Epidermal melanocyte (primary cell): ENCODE measurements around the gene EYA2.
"Not testable (repeated sequence)": the region's sequence is repeated elsewhere in the genome, so short reads cannot be mapped to it uniquely, and the experiment has no call there.

ENCODE experiments used
- DNase-seq: peaks from one replicate; pipeline ENCODE4 v3.0.0; 2011; ENCODE audit warnings: low spot score; ENCODE audit not compliant: insufficient read length

EYA2 gene

DNA sequence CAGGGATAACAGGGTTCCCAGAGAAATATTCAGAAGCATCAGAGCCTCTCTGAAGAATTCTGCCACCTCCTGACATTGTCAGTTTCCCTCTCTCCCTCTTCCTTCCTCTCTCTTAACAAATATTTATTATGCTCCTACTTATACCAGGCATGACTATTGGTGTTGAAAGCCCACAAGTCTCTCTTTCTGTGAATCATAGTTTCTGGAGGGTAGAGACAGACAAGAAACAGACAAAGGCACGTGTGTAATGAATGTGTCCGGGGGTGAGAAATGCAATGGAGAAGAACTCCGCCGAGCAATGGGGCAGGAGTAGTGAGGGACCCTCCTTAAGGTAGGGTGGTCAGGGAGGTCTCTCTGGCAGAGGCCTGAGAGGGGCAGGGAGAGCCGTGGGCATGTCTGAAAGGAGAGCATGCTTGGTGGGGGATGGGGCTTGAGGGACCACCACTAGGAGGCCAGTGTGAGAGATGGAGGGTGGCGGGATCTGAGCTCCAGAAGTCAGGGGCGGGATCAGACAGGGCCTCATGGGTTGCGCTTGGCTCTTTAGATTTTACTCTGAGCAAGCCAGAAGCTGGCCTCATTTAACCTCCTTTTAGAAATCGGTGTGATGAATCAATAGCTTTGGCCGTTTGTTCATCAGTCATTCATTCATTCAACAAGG is 57.3 kb downstream of the EYA2 start:
- no peak for DNase-seq

DNA sequence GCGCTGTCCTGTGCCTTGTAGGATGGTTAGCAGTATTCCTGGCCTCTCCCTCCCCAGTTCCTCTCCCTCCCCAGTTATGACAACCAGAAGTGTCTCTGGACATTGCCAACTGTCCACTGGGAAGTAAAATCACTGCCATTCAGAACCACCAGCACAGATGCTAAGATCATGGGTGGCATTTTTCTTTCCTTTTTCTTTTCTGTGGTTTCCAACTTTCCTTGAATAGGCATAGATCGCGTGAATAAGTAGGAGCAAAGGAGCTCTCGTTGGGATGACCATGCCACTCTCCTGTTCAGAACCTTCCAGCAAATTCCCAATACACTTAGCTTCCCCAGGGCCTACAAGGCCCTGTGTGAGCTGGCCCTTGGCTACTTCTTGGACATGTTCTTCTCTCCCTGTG is 59.0 kb downstream of the EYA2 start:
- DNase-seq, result no peak

DNA sequence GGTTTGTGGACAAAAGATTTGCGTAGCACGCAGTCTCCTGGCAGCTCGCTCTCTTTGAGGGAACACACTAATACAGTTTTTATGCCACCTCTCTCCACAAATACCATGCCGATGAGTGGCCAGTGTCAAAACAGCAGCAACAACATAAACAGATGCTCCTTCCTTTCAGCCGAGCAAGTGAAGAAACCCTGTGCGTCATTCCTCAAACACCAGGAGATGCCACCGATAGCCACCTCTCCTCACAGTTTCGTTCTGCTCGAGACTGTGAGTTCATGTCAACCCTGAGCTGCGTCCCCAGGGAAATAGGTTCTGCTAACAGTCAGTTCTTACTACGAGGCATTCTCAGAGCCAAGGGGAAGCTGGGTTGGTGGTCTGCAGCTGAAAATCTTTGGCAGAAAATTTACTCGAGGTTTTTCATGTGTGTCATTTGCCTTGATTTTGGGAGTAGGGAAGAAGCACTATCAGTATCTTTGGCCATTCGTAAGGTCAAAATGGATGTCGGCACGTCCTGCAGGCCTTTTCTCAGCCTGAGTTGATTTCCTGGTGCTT is 59.9 kb downstream of the EYA2 start:
- no peak for DNase-seq

DNA sequence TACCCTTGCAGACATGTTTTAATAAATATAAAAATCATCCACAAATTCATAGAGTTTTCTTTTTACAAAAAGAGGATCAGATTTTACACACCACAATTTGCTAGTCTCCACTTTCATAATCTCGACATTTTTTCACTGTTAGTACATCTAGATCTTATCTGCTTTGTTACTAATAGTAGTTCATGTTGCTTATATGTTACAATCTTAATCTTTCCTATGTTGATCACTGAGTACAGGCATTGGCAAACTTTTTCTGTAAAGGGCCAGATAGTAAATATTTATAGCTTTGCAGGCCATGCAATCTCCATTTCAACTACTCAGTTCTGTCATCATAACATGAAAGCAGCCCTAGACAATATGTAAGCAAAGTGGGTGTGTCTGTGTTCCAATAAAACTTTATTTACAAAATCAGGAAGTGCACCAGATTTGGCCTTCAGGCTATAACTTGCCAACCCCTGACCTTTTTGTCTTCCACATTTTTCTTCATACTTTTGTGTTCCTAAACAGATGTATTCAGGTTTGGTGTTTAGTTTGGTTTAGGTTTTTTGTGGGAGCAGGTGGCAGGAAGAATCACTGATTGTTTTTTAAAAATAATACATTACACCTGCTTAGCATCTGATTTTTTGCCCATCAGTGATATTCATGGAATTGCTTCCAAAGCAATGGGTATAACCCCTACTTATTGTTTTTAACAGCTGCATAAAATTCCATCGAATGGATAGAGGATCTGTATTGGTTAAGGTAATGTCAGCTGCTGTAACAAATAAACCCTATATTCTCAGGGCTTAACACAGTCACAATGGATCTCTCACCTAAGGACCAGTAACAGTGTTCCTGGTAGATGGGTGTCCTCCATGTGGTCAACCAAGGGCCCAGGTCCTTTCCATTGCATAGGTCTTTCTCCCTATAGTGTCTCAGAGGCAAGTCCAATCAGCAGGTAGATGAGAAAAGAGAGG is 61.2 kb downstream of the EYA2 start:
- DNase-seq, result no peak

DNA sequence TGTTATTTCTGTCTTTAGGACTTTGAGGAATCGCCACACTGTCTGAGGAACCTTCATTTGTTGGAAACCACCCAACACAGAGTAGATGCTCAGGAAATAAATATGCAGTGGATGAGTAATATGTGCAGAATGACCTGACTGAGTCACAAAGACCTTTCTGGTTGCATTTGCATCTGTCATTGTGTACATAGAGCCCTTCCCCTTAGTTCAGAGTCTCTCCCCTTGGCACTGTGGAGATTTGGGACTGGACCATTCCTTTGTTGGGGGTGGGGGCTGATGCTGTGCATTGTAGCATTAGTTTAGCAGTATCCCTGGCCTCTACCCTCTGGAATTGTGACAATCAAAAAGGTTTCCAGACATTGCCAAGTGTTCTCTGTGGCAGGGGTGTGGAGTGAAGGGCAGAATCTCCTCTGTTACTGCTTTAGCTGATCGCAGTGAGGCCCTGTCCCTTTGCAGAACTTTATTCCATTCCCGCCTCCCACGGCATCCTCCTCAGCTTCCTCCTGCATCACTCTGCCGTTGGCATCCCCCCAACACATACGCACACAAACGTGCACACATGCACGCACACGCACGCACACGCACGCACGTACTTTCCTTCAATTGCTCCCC is 64.5 kb downstream of the EYA2 start:
- DNase-seq, result no peak

DNA sequence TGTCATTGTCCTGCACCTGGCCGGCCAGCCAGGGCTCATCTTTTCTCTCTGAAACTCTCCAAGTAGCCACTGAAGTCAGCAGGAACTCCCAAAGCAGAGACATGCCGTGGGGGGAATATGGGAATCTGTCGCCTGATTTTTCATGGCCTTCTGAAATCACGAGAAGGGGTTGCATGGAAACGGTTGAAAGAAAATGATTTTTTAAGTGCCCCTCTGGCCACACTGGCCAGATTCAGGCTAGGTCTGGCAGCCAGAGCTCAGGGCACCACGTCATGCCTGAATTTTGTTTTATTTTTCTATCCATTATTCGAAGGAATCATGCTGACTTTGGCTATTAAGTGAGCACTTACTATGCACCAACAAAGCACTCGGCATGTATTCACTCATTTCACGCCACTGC is 65.2 kb downstream of the EYA2 start:
- DNase-seq, result no peak

DNA sequence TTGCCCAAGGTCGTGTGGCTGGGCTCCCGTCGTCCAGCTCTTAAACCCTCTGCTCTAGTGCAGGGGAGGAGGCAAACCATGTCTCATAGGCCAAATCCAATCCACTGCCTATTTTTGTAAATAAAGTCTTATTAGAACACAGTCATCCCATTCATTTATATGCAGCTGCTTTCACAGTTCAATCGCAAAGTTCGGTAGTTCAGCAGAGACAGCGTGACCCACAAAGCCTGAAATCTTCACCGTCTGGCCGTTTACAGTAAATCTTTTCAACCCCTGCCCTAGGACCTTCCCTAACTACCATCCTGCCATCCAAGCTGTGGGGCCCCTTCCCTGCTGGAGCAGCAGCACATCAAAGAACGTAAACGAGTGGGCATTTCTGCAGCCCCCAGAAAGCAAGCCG is 65.9 kb downstream of the EYA2 start:
- DNase-seq, result no peak

DNA sequence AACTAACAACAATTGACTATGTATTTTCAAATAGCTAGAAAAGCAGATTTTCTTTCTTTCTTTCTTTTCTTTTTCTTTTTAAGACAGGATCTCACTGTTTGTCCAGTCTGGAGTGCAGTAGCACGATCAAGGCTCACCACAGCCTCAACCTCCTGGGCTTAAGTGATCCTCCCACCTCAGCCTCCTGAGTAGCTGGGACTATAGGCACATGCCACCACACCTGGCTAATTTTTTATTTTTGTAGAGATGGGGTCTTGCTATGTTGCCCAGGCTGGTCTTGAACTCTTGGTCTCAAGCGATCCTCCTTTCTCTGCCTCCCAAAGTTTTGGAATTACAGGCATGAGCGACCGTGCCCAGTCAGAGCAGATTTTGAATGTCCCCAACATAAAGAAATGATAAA is 67.3 kb downstream of the EYA2 start:
- DNase-seq, result not testable (repeated sequence)

DNA sequence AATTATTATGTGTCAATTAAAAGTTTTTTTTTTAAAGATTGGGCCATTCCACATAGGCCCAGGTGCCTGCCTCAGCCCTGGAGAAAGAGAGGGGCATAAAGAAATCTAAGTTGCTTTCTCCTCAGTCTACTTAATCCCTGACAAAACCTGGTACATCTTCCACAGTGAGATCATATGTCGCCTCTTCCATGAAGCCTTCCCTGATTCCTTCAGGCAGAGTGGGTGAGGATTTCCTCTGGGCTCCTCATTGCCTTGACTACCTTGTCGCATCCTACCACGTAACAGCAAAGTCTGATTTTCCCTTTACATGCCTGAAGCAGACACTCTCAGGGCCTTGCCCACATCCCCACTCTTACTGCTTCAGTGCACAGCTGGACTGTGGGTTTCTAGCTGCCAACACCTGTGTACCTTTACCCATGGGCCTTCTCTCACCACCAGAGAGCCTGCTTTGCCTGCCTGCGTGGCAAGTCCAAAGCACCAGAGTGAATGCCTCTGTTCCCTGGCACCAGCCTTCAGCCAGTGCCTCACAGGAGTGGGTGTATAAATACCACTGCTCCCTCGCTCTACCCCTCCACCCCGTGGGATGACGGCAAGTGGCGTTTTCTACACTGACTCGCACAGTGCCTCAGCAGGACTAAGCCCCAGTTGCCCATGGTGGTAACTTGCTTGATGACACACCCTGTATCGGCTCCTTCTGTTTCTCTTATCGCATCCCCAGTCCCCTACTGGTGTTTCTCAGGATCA is 68.0 kb downstream of the EYA2 start:
- DNase-seq, result no peak

DNA sequence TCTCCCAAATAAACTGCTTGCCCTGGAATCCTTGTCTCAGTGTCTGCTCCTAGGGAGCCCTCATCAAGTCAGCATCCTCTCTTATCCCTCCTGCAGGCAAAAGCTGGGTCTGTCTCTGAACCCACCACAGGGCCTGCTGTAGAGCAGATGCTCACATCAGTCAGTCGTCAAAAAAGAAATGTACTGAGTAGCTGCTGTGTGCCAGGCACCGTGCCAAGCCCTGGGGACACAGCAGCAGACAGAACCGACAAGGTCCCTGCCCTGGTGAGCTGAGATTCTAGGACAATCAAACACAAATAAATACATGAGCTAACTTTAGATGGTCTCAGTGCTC is 68.5 kb downstream of the EYA2 start:
- no peak for DNase-seq

DNA sequence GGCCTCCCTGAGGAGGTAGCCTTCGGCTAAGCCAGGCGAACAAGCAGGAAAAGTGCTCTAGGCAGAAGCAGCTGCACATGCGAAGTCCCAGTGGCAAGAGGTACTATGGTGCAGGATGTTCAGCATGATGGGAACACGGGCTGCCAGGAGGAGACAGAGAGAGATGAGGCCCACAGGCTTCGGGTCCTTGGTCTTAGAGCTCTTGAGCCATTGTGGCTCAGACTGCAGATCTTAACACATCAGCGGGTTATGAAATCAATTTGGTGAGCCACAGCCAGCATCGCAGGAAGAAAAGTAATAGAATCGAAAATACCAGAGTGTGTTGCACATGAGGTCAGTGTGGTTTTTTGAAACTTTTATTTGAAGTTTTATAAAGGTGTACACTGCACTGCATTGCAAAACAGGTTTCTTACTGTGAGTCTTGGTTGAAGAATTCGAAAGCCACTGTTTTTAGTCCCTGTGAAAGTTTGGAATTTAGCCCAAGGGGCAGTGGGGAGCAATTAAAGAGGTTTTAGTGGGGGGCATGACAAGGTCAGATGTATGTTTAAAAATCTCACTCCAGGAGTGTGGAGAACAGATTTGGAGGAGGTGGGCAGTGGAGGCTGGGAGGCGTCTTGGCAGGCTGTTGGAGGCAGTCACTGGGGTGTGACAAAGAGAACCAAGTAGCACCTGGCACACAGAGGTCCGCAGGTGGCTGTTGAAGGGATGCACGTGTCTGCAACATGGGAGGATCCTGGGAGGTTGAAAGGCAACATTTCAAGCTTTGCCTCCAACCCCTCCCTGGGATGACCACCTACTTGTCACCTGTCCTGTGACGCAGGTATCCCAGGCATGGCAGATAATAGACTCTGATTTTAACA is 69.3 kb downstream of the EYA2 start:
- DNase-seq, result no peak

DNA sequence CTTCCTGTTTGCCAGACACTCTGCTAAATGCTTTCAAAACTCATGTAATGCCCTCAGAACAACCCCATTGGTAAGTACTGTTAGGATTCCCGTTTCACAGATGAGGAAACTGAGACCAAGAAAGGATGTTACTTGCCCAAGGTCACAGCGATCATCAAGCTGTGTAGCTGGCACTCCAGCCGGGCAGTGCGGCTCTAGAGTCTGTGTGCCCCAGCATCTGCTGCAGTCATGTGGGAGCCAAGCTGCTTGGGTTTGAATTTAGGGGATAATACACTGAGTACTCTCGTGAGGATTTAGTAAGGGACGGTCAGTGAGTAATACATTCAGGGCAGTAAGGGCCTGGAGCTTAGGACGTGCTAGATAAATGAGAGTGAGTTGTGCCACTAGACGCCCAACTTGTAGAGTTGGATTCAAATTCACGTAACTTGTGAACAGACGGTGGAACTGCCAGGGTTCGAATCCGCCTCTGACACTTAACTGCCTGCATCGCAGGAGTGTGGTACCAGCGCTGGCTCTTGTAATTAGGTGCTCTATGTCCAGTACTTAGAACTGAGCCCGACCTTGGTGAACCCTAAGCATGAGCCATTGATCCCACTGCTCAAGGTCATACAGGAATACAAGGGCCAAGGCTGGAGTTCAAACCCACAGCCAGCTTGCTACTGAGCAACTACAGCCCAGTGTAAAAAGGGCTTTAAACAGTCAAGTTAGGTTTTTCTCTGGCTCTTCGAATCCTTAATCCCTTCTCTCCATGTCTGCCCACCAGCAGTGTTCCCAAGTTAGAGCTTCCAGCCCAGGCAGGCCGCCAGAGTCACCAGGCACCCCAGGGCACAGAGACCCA is 70.2 kb downstream of the EYA2 start:
- no peak for DNase-seq

DNA sequence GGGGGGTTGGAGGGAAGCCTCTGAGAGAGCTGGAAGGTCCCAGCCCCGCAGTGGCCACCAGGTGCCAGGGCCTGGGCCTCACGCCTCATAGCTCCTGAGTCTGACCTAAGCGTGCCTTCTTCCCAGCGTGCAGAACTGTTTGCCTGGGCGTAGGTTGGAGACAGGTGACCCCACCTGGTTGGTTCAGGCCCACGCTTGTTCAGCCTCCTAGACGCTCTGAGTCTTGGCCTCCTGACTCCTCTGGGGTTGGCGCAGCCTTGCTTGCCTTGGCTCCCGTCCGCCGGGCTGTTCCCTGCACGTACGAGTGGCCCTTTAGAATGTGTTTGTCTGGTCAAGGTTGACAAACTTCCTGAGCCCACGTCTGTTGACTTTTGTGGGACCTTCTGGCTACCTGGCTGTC is 70.8 kb downstream of the EYA2 start:
- no peak for DNase-seq

DNA sequence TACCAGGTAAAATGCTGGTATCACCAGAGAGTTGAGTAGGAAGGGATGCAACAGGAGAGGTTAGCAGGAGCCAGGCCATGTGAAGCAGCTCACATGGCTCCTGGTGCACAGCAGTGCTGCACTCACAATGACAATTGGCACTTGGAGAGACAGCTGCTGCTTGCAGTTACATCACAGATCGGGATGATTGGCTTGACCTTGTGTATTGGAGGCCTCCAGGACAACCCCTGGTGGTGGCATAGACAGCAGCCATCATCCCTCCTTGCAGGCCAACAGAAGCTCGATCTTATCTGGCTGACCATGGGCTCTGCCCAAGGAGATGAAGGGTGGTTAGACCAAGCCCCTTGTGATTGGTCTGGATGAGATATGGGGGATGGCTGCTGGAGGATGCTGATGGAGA is 73.0 kb downstream of the EYA2 start:
- DNase-seq, result no peak

DNA sequence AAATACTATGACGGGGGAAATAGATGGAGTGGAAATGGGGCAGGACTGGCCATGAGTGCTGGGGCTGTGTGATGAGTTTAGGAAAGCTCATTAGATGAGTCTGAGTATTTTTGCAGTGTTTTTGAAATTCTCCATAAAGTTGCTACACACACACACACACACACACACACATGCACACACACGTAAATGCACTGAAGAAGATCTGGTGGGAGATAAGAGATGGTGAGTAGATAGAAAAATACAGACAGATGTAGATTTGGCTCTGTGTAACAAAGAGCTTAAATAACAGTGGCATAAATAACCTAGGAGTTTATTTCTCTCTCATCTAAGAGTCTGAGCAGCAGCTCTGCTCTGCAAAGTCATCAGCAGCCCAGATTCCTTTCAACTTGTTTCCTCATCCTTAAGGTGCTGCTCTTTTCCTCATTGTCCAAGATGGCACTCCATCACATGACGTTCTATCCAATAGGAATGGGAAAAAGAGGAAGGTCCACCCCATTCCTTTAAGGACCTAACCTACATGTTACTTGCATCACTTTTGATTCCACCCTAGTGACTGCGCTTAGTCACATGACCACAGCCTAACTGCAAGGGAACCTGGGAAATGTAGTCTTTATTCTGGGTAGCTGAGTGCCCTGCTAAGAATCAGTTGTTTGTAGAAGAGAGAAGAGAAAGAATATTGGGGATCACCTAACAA is 76.4 kb downstream of the EYA2 start:
- no peak for DNase-seq

DNA sequence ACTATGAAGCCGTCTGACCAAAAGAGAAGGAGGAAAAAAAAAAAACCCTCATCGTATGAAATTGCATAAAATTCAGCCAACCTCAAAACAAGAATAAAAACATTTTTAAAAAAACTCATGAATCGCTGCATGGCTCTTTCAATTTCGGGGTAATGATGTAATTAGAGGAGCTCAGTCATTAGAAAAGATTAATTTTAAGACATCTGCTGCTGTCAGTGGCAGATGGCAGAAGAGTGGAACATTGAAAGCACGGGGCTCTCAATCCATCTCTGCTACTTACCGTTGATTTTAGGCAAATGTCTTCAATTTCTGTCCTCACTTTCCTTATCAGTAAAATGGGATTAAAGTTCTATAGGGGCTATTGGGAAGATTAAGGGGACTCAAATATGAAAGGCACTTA is 79.1 kb downstream of the EYA2 start:
- no peak for DNase-seq

DNA sequence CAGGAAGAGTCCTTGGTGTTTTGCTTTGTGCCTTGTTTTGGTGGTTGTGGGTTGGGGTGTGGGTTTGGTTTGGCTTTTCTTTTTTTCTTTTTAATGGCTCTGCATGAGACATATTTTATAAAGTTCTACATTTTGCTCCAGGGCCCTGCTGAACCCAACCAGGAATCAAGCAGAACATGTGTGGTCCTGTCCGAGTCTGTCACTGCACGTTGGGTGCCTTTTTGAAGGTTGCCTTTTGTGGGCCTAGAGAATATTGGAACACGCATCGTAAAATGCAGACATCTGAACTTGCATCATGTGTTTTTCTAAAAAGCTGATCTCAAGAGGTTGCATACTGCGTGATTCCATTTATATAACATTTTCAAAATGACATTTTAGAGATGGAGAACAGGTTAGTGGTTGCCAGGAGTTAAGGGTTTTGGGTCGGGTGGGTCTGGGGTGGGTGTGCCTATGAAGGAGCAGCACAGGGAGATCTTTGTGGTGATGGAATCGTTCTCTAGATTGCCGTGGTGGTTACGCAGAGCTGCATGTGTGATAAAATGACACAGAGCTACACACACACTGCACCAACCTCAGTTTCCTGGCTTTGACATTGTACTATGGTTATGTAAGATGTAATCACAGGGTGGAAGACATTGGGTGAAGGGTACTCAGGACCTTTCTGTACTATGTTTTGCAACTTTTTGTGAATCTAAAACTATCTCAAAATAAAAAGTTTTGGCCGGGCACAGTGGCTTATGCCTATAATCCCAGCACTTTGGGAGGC is 80.2 kb downstream of the EYA2 start:
- no peak for DNase-seq

DNA sequence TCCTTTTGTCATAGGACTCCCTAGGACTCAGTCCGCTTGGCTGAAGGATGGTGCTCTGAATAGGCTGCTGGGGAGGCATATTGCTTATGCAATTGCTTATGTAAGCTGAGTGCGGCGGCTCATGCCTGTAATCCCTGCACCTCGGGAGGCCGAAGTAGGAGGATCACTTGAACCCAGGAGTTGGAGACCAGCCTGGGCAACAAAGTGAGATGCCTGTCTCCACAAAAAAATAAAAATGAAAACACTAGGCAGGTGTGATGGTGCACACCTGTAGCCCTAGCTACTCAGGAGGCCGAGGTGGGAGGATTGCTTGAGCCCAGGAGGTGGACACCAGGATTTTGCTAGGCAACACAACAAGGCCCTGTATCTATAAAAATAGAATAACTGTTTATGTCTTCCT is 81.3 kb downstream of the EYA2 start:
- no peak for DNase-seq
